Mammary epithelial cell (primary cell): ENCODE data around the gene CCDC191.

Experiments used
- CTCF ChIP-seq, 2 donors: IDR thresholded peaks in 1 of 2; conservative IDR thresholded peaks in 1 of 2; 2 replicates each; pipeline ENCODE4 v1.5.1; 2011 to 2012; ENCODE audit warnings: inconsistent platforms in 2 of 2, low read length in 2 of 2, mild to moderate bottlenecking in 2 of 2, control low read depth in 1 of 2, low read depth in 1 of 2; ENCODE audit not compliant: insufficient read depth in 1 of 2; ENCODE audit errors: extremely low read depth in 1 of 2
- EZH2 ChIP-seq: IDR thresholded peaks from 2 replicates; pipeline ENCODE4 v1.6.1; 2012; ENCODE audit warnings: low read length, inconsistent platforms, borderline replicate concordance

DNA sequence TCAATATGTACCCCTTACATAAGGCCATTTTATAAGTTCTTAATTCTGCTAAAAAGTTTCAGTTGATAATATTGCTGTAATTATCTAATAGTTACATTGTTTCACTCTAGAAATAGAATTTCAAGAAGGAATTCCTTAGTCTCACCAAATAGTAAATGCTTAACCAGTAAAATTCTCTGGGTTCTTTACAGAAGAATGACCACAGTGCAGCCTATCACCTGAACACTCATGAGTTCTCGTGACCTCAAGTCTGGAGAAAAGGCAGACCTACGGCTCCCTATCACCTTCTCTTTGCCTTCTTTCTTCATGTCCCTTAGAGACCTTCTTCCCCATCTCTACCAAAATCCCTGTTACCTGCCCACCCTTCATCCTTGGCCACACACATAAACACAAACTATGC lies 30.9 kb downstream of the CCDC191 start:
- TF ChIP-seq CTCF (conservative IDR thresholded peaks at IDR 0.05 in 1 of 2, IDR thresholded peaks at IDR 0.05 in 1 of 2; ENCODE audit: extremely low read depth in 1 of 2, insufficient read depth in 1 of 2, low read depth in 1 of 2, low read length in 2 of 2) = no peak
- TF ChIP-seq EZH2 = no peak
